ENCODE data around the gene NEK4. TPM values are rescaled to one million over a fixed set of nuclear protein-coding genes. Genes with fewer than 3 reads are reported as not detected.

NEK4 gene
- total and polyA plus RNA-seq, 2 of the 13 experiments (the other 11 are each of a cell fraction or from before 2014, with no cell fraction given), result 16.5 to 38.0 TPM

DNA sequence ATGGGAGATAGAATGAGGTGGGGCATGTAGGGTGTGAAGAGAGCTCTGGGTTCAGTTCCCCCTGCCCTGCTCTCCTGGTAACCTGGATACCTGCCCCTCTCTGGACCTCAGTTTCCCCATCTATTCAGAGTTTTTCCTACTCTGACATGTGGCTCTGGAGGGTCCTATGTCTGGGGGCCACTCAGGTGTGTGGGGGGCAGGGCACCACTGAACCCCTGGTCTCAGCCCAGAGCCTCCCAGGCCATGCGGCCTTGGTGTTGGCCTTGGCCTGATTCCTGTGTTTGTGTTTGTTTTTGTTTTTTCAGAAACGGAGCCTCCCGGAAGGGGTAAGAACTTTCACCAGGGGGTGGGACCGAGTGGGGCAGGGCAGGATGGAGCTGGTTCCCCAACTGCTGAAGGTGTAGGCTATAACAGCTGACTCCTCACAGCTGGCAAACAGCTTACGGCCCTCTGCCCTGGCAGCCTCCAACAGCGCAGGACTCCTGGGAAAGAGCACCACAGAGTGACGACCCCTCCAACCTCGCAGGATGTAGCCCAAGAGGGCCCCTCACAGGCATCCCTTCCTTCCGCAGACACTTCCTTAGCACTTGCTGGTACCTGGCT is 24.7 kb upstream of the NEK4 start (continued):
- no peak; the same call in 1 of the 2 replicates for TF ChIP-seq ZBTB20 (CRISPR knock-in tag; IDR thresholded peaks at IDR 0.05; ENCODE audit: borderline replicate concordance, low read depth)
- TF ChIP-seq, protein P1, sequence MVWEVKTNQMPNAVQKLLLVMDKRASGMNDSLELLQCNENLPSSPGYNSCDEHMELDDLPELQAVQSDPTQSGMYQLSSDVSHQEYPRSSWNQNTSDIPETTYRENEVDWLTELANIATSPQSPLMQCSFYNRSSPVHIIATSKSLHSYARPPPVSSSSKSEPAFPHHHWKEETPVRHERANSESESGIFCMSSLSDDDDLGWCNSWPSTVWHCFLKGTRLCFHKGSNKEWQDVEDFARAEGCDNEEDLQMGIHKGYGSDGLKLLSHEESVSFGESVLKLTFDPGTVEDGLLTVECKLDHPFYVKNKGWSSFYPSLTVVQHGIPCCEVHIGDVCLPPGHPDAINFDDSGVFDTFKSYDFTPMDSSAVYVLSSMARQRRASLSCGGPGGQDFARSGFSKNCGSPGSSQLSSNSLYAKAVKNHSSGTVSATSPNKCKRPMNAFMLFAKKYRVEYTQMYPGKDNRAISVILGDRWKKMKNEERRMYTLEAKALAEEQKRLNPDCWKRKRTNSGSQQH (CRISPR knock-in tag; IDR thresholded peaks at IDR 0.05; ENCODE audit: low read depth), result peak; percentile 77
- TF ChIP-seq FOXK1 (CRISPR knock-in tag; IDR thresholded peaks at IDR 0.05; ENCODE audit: borderline replicate concordance, low read depth), result peak; percentile 91
- no peak for TF ChIP-seq ZNF224 (CRISPR knock-in tag; IDR thresholded peaks at IDR 0.05)
- TF ChIP-seq NR1H2 (CRISPR knock-in tag; IDR thresholded peaks at IDR 0.05; ENCODE audit: borderline replicate concordance, low read depth), result 0 out of 2 replicates have a peak, but pooled peaks have one; percentile 4
- TF ChIP-seq, protein P2, sequence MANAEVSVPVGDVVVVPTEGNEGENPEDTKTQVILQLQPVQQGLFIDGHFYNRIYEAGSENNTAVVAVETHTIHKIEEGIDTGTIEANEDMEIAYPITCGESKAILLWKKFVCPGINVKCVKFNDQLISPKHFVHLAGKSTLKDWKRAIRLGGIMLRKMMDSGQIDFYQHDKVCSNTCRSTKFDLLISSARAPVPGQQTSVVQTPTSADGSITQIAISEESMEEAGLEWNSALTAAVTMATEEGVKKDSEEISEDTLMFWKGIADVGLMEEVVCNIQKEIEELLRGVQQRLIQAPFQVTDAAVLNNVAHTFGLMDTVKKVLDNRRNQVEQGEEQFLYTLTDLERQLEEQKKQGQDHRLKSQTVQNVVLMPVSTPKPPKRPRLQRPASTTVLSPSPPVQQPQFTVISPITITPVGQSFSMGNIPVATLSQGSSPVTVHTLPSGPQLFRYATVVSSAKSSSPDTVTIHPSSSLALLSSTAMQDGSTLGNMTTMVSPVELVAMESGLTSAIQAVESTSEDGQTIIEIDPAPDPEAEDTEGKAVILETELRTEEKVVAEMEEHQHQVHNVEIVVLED (CRISPR knock-in tag; IDR thresholded peaks at IDR 0.05; ENCODE audit: borderline replicate concordance), result peak; percentile 35; the same call in 1 of the 2 replicates
- no peak for TF ChIP-seq NFE2L1 (CRISPR knock-in tag; IDR thresholded peaks at IDR 0.05; ENCODE audit: borderline replicate concordance)
- TF ChIP-seq AHR (CRISPR knock-in tag; IDR thresholded peaks at IDR 0.05), result peak; percentile 46; the same call in 1 of the 2 replicates
- TF ChIP-seq SOX5 (CRISPR knock-in tag; IDR thresholded peaks at IDR 0.05; ENCODE audit: borderline replicate concordance), result peak; percentile 78; the same call in 1 of the 2 replicates
- peak; percentile 84 for TF ChIP-seq PPARG (CRISPR knock-in tag; conservative IDR thresholded peaks at IDR 0.05)
- no peak for TF ChIP-seq ZNF382 (CRISPR knock-in tag; IDR thresholded peaks at IDR 0.05; ENCODE audit: borderline replicate concordance)
- TF ChIP-seq TOE1 (CRISPR knock-in tag; IDR thresholded peaks at IDR 0.05), result no peak
- no peak for TF ChIP-seq ZNF235 (CRISPR knock-in tag; IDR thresholded peaks at IDR 0.05; ENCODE audit: borderline replicate concordance)
- TF ChIP-seq CBFB (CRISPR knock-in tag; IDR thresholded peaks at IDR 0.05), result no peak
- TF ChIP-seq TBX2 (CRISPR knock-in tag; IDR thresholded peaks at IDR 0.05; ENCODE audit: borderline replicate concordance), result peak; percentile 74; the same call in 1 of the 2 replicates
- peak; percentile 67; the same call in 1 of the 2 replicates for TF ChIP-seq YEATS2 (CRISPR knock-in tag; IDR thresholded peaks at IDR 0.05; ENCODE audit: borderline replicate concordance)
- peak; percentile 59; the same call in 1 of the 2 replicates for TF ChIP-seq ZNF614 (CRISPR knock-in tag; IDR thresholded peaks at IDR 0.05; ENCODE audit: borderline replicate concordance)
- no peak for TF ChIP-seq MAFF (IDR thresholded peaks at IDR 0.05; ENCODE audit: low read depth, low read length)
- 0 out of 2 replicates have a peak, but pooled peaks have one; percentile 10 for TF ChIP-seq ZFY (CRISPR knock-in tag; IDR thresholded peaks at IDR 0.05)
- peak; percentile 68; the same call in 1 of the 2 replicates for TF ChIP-seq FOXJ3 (CRISPR knock-in tag; IDR thresholded peaks at IDR 0.05; ENCODE audit: borderline replicate concordance)
- no peak; the same call in 1 of the 2 replicates for TF ChIP-seq ZNF670 (CRISPR knock-in tag; IDR thresholded peaks at IDR 0.05; ENCODE audit: borderline replicate concordance)
- TF ChIP-seq PCBP2 (optimal IDR thresholded peaks at IDR 0.05; ENCODE audit: low read depth, low read length, poor library complexity, severe bottlenecking), result no peak
- peak; percentile 42; the same call in 1 of the 2 replicates for TF ChIP-seq KDM2A (CRISPR knock-in tag; IDR thresholded peaks at IDR 0.05; ENCODE audit: borderline replicate concordance, low read depth)
- no peak for TF ChIP-seq RAD51 (IDR thresholded peaks at IDR 0.05; ENCODE audit: borderline replicate concordance)
- TF ChIP-seq ISL2 (CRISPR knock-in tag; IDR thresholded peaks at IDR 0.05), result peak; percentile 60; the same call in 1 of the 2 replicates

Data from HepG2 (cell line).